Measurements from ENCODE around the gene ZNF430. TPM values are rescaled to one million over a fixed set of nuclear protein-coding genes. Genes with fewer than 3 reads are reported as not detected.
"Not testable (repeated sequence)": the region's sequence is repeated elsewhere in the genome, so short reads cannot be mapped to it uniquely, and the experiment has no call there.

The ZNF430 gene
- total and polyA plus RNA-seq, 2 of the 8 experiments (the other 6 are each of a cell fraction or from before 2014, with no cell fraction given), result 4.1 to 16.1 TPM

- H3K79me1 ChIP-seq (ENCODE audit: low read depth, low read length); H3K56ac ChIP-seq (replicated peaks; ENCODE audit: insufficient read length, low read depth, low read length); H2BK15ac ChIP-seq (ENCODE audit: low read length); H3K23ac ChIP-seq (ENCODE audit: insufficient read length); DNase-seq (ENCODE audit: low read depth in 1 of 2, low spot score in 2 of 2); H3K14ac ChIP-seq (ENCODE audit: insufficient read length); H4K5ac ChIP-seq (ENCODE audit: insufficient read length, low read depth, low read length); H2BK120ac ChIP-seq (replicated peaks; ENCODE audit: low read depth, low read length); H2AFZ ChIP-seq (ENCODE audit: low read length); H3K4me2 ChIP-seq (ENCODE audit: insufficient read depth in 1 of 2, low read depth in 2 of 2, low read length in 2 of 2); H4K20me1 ChIP-seq (replicated peaks in 1 of 2; ENCODE audit: control insufficient read depth in 1 of 2, insufficient read depth in 2 of 2, low read length in 2 of 2); H3K23me2 ChIP-seq (ENCODE audit: low read depth, low read length); H3K79me2 ChIP-seq (ENCODE audit: control insufficient read depth in 1 of 2, insufficient read depth in 2 of 2, low read length in 2 of 2); H3K27ac ChIP-seq (ENCODE audit: low read depth, low read length); H2AK5ac ChIP-seq (ENCODE audit: low read depth, low read length); H3K9ac ChIP-seq (replicated peaks in 1 of 4; ENCODE audit: extremely low read depth in 1 of 4, low read depth in 3 of 4, low read length in 3 of 4); CTCF ChIA-PET (ENCODE audit: partially characterized antibody); H3K4me1 ChIP-seq (replicated peaks in 1 of 4; ENCODE audit: control insufficient read depth in 3 of 4, insufficient read depth in 4 of 4, low read length in 3 of 4); H3K27me3 ChIP-seq (replicated peaks in 1 of 4; ENCODE audit: control insufficient read depth in 3 of 4, extremely low read depth in 1 of 4, insufficient read depth in 3 of 4, low read length in 3 of 4); H2BK5ac ChIP-seq (ENCODE audit: low read depth, low read length); H4K8ac ChIP-seq (ENCODE audit: extremely low read depth, insufficient read depth, low read length); H3K36me3 ChIP-seq (ENCODE audit: control insufficient read depth in 2 of 4, insufficient read depth in 4 of 4, low read length in 3 of 4); FAIRE-seq; H3K4me3 ChIP-seq (ENCODE audit: extremely low read depth in 1 of 4, insufficient read depth in 2 of 4, low read depth in 3 of 4, low read length in 4 of 4); H3K9me3 ChIP-seq (ENCODE audit: insufficient read depth in 2 of 2, low read depth in 1 of 2, low read length in 1 of 2); H2BK20ac ChIP-seq (ENCODE audit: low read length); H2BK12ac ChIP-seq (ENCODE audit: low read depth, low read length); H3K18ac ChIP-seq (ENCODE audit: extremely low read depth, low read length); H4K91ac ChIP-seq (replicated peaks; ENCODE audit: insufficient read length, low read length); H3K4ac ChIP-seq (replicated peaks; ENCODE audit: insufficient read length, low read depth, low read length): not testable (repeated sequence)
- POLR2A ChIA-PET (ENCODE audit: partially characterized antibody), result interaction anchor here (0.6 to 2.4 kb wide), 2 partner anchors 9 to 333 kb away, joined by 4 to 8 read pairs; no protein-coding TSS in a partner anchor
- 95% methylated on average over 2 of the region's 2 CpGs; no CpG with 5 or more reads in 1 of the 2 experiments for WGBS, 2 experiments (ENCODE audit: extremely low coverage in 1 of 2, insufficient coverage in 1 of 2, insufficient read length in 1 of 2, insufficient replicate concordance in 2 of 2, low coverage in 1 of 2, low lambda C conversion rate in 2 of 2, missing lambda C conversion rate in 1 of 2)
Measured at GRCh38 chr19:20992788-20993187, 27.7 kb upstream of the ZNF430 start.
